ENCODE results near the gene GPATCH3. TPM values are rescaled to one million over a fixed set of nuclear protein-coding genes. Genes with fewer than 3 reads are reported as not detected.

The GPATCH3 gene
- total RNA-seq, 2 experiments from 2014 or later = 7.0 to 8.7 TPM

Other genes starting within 250 kb of the GPATCH3 start
- gene ARID1A, start 204.5 kb downstream of the GPATCH3 start, total RNA-seq = 100 to 1,000 TPM in 1 of 2 experiments, 10 to 100 TPM in 1; 73.1 to 112 TPM
- gene PIGV, start 112.5 kb downstream of the GPATCH3 start, total RNA-seq = 10 to 100 TPM; 12.0 to 17.2 TPM
- 10 to 100 TPM; 51.6 to 66.0 TPM for gene ZDHHC18, start 73.8 kb downstream of the GPATCH3 start, total RNA-seq
- 1 to 10 TPM in 1 of 2 experiments, under 1 TPM in 1; 0.87 to 1.1 TPM for gene SFN, start 37.3 kb downstream of the GPATCH3 start, total RNA-seq
- 10 to 100 TPM; 44.3 to 45.6 TPM for gene GPN2, start 10.2 kb downstream of the GPATCH3 start, total RNA-seq
- not detected for gene NR0B2, start 13.5 kb upstream of the GPATCH3 start, total RNA-seq
- gene NUDC, start 21.3 kb upstream of the GPATCH3 start, total RNA-seq = 100 to 1,000 TPM in 1 of 2 experiments, 10 to 100 TPM in 1; 95.9 to 101 TPM
- under 1 TPM; 0.30 to 0.39 TPM for gene KDF1, start 60.0 kb upstream of the GPATCH3 start, total RNA-seq
- under 1 TPM; 0.62 to 0.69 TPM for gene TRNP1, start 93.2 kb upstream of the GPATCH3 start, total RNA-seq
- gene TENT5B, start 112.4 kb upstream of the GPATCH3 start, total RNA-seq = not detected